Measurements from ENCODE around the gene PFDN4.

Gene PFDN4

GRCh38 chr20:54207743-54208547, at the start of gene PFDN4:
Gene PFDN4, plus strand, starts transcription at chr20:54208087. Its CDS starts 14 bp downstream, at chr20:54208101.
- peaks cover 16% of the 10 kb centered on the region for H3K4me1 ChIP-seq (ENCODE audit: low read depth, poor library complexity, severe bottlenecking)
- no peaks in the 10 kb centered on the region for H4K20me1 ChIP-seq (ENCODE audit: insufficient read depth)
- H3K4me3 ChIP-seq (IDR thresholded peaks at IDR 0.05; ENCODE audit: insufficient read depth, low read depth, low read length) = peak within 1 kb of the TSS; percentile 65
- no peaks in the 10 kb centered on the region for H3K36me3 ChIP-seq (ENCODE audit: insufficient read depth)
- H3K27me3 ChIP-seq (ENCODE audit: insufficient read depth, low read depth) = no peaks in the 10 kb centered on the region
- H3K79me2 ChIP-seq (ENCODE audit: insufficient read depth, low read depth) = peaks cover 46% of the 10 kb centered on the region
- peak within 1 kb of the TSS; percentile 95 for H3K9ac ChIP-seq
- peak within 1 kb of the TSS; percentile 42 for H3K4me2 ChIP-seq
- peak; percentile 87 for TF ChIP-seq CTCF (conservative IDR thresholded peaks at IDR 0.05; ENCODE audit: low read depth, low read length)
- H2AFZ ChIP-seq (ENCODE audit: low read depth) = peak within 1 kb of the TSS; percentile 74
- H3K27ac ChIP-seq = peak within 1 kb of the TSS; percentile 81

GRCh38 chr20:54158226-54158625, 49.7 kb upstream of the PFDN4 start:
- H4K20me1 ChIP-seq (ENCODE audit: insufficient read depth) = no peaks in the 10 kb centered on the region
- H3K36me3 ChIP-seq (ENCODE audit: insufficient read depth) = no peaks in the 10 kb centered on the region
- no peaks in the 10 kb centered on the region for H3K27me3 ChIP-seq (ENCODE audit: insufficient read depth, low read depth)
- H3K79me2 ChIP-seq (ENCODE audit: insufficient read depth, low read depth) = no peaks in the 10 kb centered on the region
- H3K9ac ChIP-seq = no peak overlapping the region
- TF ChIP-seq CTCF (conservative IDR thresholded peaks at IDR 0.05; ENCODE audit: low read depth, low read length) = no peak
- no peak overlapping the region for H2AFZ ChIP-seq (ENCODE audit: low read depth)
- H3K4me1 ChIP-seq (ENCODE audit: low read depth, poor library complexity, severe bottlenecking) = no peaks in the 10 kb centered on the region
- H3K4me3 ChIP-seq (IDR thresholded peaks at IDR 0.05; ENCODE audit: insufficient read depth, low read depth, low read length) = no peak overlapping the region
- no peak overlapping the region for H3K27ac ChIP-seq
- no peak overlapping the region for H3K4me2 ChIP-seq

- no peak overlapping the region for H3K4me3 ChIP-seq (IDR thresholded peaks at IDR 0.05; ENCODE audit: insufficient read depth, low read depth, low read length)
- H3K4me2 ChIP-seq = no peak overlapping the region
- no peak overlapping the region for H3K9ac ChIP-seq
- H3K27ac ChIP-seq = no peak overlapping the region
- H3K27me3 ChIP-seq (ENCODE audit: insufficient read depth, low read depth) = no peaks in the 10 kb centered on the region
- no peak for TF ChIP-seq CTCF (conservative IDR thresholded peaks at IDR 0.05; ENCODE audit: low read depth, low read length)
- no peaks in the 10 kb centered on the region for H4K20me1 ChIP-seq (ENCODE audit: insufficient read depth)
- no peaks in the 10 kb centered on the region for H3K36me3 ChIP-seq (ENCODE audit: insufficient read depth)
- no peak overlapping the region for H2AFZ ChIP-seq (ENCODE audit: low read depth)
- H3K79me2 ChIP-seq (ENCODE audit: insufficient read depth, low read depth) = no peaks in the 10 kb centered on the region
- H3K4me1 ChIP-seq (ENCODE audit: low read depth, poor library complexity, severe bottlenecking) = no peaks in the 10 kb centered on the region
Observed at GRCh38 chr20:54158856-54159418, 49.0 kb upstream of the PFDN4 start.

- no peaks in the 10 kb centered on the region for H4K20me1 ChIP-seq (ENCODE audit: insufficient read depth)
- no peak overlapping the region for H3K9ac ChIP-seq
- H3K27ac ChIP-seq = no peak overlapping the region
- H3K36me3 ChIP-seq (ENCODE audit: insufficient read depth) = no peaks in the 10 kb centered on the region
- no peaks in the 10 kb centered on the region for H3K4me1 ChIP-seq (ENCODE audit: low read depth, poor library complexity, severe bottlenecking)
- H3K27me3 ChIP-seq (ENCODE audit: insufficient read depth, low read depth) = no peaks in the 10 kb centered on the region
- H3K4me2 ChIP-seq = no peak overlapping the region
- no peak overlapping the region for H2AFZ ChIP-seq (ENCODE audit: low read depth)
- no peak overlapping the region for H3K4me3 ChIP-seq (IDR thresholded peaks at IDR 0.05; ENCODE audit: insufficient read depth, low read depth, low read length)
- no peak for TF ChIP-seq CTCF (conservative IDR thresholded peaks at IDR 0.05; ENCODE audit: low read depth, low read length)
- H3K79me2 ChIP-seq (ENCODE audit: insufficient read depth, low read depth) = no peaks in the 10 kb centered on the region
Observed at GRCh38 chr20:54160065-54161007, 47.6 kb upstream of the PFDN4 start.

Measured in KMS-11 (cell line).